ENCODE results near the gene UBE4B.

Gene UBE4B

DNA sequence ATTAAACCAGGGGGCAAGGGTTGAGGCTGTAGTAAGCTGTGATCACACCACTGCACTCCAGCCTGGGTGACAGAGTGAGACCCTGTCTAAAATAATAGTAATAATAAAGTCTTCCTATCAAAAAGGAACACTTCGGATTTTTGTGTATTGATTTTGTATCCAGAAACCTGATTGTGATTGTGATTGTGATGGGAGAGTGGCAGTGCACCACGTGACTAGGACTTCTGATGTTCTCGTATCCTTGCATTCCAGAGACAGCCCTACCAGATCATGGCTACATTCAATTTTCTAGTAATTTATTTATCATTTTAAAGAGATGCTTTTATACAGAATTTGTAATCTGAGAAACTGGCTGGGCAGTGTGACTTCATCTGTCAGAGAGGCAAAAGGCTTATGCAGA, 175.1 kb downstream of the UBE4B start:
- no peak overlapping the region for H3K4me3 ChIP-seq (ENCODE audit: low read length)
- WGBS (ENCODE audit: insufficient coverage, insufficient read length), result no CpG with 5 or more reads among the region's 3 CpGs
- no peak for DNase-seq (ENCODE audit: low read depth, low spot score)
- H3K27me3 ChIP-seq (ENCODE audit: control insufficient read depth, insufficient read depth, low read length), result no peaks in the 10 kb centered on the region
- H3K9me3 ChIP-seq (ENCODE audit: control insufficient read depth, insufficient read depth, low read length), result no peaks in the 10 kb centered on the region
- H3K4me1 ChIP-seq (ENCODE audit: control insufficient read depth, insufficient read depth, low read length), result no peaks in the 10 kb centered on the region
- no peak overlapping the region for H3K27ac ChIP-seq (ENCODE audit: low read length)
- H3K36me3 ChIP-seq (ENCODE audit: control insufficient read depth, insufficient read depth, low read length), result no peaks in the 10 kb centered on the region

DNA sequence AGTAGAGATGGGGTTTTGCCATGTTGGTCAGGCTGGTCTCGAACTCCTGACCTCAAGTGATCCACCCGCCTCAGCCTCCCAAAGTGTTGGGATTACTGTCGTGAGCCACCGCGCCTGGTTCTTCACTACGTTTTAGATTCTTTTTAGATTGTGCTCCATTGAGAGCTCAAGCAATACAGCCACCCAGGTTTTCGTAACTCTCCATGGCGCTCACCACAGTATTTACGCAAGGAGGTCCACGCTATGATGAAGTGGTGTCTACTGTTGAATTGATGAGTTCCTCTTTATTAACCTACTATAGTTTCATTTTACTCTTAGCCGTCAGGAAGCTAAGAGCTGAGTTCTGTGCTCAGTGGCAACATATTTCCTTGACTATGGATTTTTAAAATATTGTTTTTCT, 175.8 kb downstream of the UBE4B start:
- DNase-seq (ENCODE audit: low read depth, low spot score), result no peak
- no peak overlapping the region for H3K4me3 ChIP-seq (ENCODE audit: low read length)
- no peaks in the 10 kb centered on the region for H3K9me3 ChIP-seq (ENCODE audit: control insufficient read depth, insufficient read depth, low read length)
- no peaks in the 10 kb centered on the region for H3K4me1 ChIP-seq (ENCODE audit: control insufficient read depth, insufficient read depth, low read length)
- no peaks in the 10 kb centered on the region for H3K27me3 ChIP-seq (ENCODE audit: control insufficient read depth, insufficient read depth, low read length)
- no CpG with 5 or more reads among the region's 11 CpGs for WGBS (ENCODE audit: insufficient coverage, insufficient read length)
- no peaks in the 10 kb centered on the region for H3K36me3 ChIP-seq (ENCODE audit: control insufficient read depth, insufficient read depth, low read length)
- no peak overlapping the region for H3K27ac ChIP-seq (ENCODE audit: low read length)

- no CpG with 5 or more reads among the region's 8 CpGs for WGBS (ENCODE audit: insufficient coverage, insufficient read length)
- Histone ChIP-seq H3K27me3 (ENCODE audit: control insufficient read depth, insufficient read depth, low read length) (no peaks in the 10 kb centered on the region), H3K27ac (ENCODE audit: low read length) (no peak overlapping the region), H3K4me3 (ENCODE audit: low read length) (peak overlapping the region; percentile 51; the same call in 1 of the 2 replicates), H3K9me3 (ENCODE audit: control insufficient read depth, insufficient read depth, low read length) (no peaks in the 10 kb centered on the region), H3K36me3 (ENCODE audit: control insufficient read depth, insufficient read depth, low read length) (no peaks in the 10 kb centered on the region), H3K4me1 (ENCODE audit: control insufficient read depth, insufficient read depth, low read length) (no peaks in the 10 kb centered on the region)
- no peak for DNase-seq (ENCODE audit: low read depth, low spot score)
Observed at GRCh38 chr1:10209590-10209904, 176.8 kb downstream of the UBE4B start.

DNA sequence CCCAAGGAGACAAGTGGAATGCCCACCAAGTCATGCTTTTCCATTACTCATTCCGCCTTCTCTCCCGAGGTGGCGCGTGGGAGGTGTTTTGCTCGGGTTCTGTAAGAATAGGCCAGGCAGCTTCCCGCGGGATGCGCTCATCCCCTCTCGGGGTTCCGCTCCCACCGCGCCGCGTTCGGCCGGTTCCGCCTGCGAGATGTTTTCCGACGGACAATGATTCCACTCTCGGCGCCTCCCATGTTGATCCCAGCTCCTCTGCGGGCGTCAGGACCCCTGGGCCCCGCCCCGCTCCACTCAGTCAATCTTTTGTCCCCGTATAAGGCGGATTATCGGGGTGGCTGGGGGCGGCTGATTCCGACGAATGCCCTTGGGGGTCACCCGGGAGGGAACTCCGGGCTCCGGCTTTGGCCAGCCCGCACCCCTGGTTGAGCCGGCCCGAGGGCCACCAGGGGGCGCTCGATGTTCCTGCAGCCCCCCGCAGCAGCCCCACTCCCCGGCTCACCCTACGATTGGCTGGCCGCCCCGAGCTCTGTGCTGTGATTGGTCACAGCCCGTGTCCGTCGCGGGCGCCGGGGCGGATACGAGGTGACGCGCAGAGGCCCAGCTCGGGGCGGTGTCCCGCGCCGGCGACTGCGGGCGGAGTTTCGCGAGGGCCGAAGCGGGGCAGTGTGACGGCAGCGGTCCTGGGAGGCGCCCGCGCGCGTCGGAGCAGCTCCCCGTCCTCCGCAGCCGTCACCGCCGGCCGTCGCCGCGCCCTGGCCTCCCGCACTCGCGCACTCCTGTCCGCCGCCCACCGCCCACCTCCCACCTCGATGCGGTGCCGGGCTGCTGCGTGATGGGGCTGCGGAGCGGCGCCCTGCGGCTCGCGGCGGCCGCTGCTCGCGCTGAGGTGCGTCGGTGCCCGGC, 177.4 kb downstream of the UBE4B start, which contains the start of gene KIF1B:
TSS of gene KIF1B (plus strand) at position 666 of the 906 bp plus-strand sequence. CDS start 21,759 bp downstream, outside the sequence.
- Histone ChIP-seq H3K27ac (ENCODE audit: low read length) (no peak within 1 kb of the TSS), H3K27me3 (ENCODE audit: control insufficient read depth, insufficient read depth, low read length) (no peaks in the 10 kb centered on the region), H3K4me1 (ENCODE audit: control insufficient read depth, insufficient read depth, low read length) (no peaks in the 10 kb centered on the region), H3K36me3 (ENCODE audit: control insufficient read depth, insufficient read depth, low read length) (no peaks in the 10 kb centered on the region), H3K9me3 (ENCODE audit: control insufficient read depth, insufficient read depth, low read length) (no peaks in the 10 kb centered on the region), H3K4me3 (ENCODE audit: low read length) (peak within 1 kb of the TSS; percentile 99)
- WGBS (ENCODE audit: insufficient coverage, insufficient read length), result no CpG with 5 or more reads among the region's 107 CpGs
- DNase-seq (ENCODE audit: low read depth, low spot score), result peak; percentile 94

DNA sequence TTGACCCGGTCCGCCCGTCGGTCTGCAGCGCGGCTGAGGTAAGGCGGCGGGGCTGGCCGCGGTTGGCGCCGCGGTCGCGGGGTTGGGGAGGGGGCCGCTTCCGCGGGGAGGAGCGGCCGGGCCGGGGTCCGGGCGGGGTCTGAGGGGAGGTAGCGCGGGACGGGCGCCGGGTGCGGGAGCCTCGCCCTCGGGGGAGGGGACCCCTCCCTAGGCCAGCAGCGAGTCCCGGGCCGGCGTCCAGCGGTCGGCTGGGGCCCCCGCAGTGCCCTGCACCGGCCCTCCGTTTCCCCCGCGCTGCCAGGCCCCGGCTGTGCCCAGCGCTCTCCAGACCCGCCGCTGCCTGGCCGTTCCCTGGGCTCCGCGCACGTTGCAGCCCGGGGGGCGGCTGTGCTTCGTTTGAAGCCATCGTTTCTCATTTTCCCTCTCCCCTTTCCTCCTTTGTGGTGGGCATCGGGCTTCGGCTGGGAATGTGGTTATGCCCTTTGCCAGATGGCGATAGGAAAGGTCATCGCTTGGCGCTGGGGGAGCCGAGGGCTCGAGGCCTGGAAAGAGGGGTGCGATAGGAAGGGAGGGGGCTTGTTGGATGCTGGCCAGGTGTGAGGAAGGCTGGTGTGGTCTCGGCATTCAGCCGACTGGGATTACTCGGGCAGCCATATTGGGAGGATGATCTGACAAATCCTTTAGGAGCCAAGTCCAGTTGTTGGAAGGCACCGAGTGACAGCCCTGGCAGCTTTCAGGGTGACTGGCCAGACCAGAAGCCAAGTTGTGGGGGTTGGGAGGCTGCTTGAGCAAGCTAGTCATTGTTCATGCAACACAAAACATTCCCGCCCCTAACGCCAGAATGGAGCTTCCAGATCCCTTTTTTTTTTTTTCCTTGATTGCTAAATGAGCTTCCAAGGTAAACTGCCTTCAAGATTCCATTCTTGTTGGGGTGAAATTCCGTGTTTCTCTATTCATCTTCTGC, 178.4 kb downstream of the UBE4B start:
- H3K27me3 ChIP-seq (ENCODE audit: control insufficient read depth, insufficient read depth, low read length), result no peaks in the 10 kb centered on the region
- H3K36me3 ChIP-seq (ENCODE audit: control insufficient read depth, insufficient read depth, low read length), result no peaks in the 10 kb centered on the region
- DNase-seq (ENCODE audit: low read depth, low spot score), result no peak
- H3K27ac ChIP-seq (ENCODE audit: low read length), result no peak overlapping the region
- no peaks in the 10 kb centered on the region for H3K9me3 ChIP-seq (ENCODE audit: control insufficient read depth, insufficient read depth, low read length)
- H3K4me3 ChIP-seq (ENCODE audit: low read length), result peak overlapping the region; percentile 99
- H3K4me1 ChIP-seq (ENCODE audit: control insufficient read depth, insufficient read depth, low read length), result no peaks in the 10 kb centered on the region
- no CpG with 5 or more reads among the region's 69 CpGs for WGBS (ENCODE audit: insufficient coverage, insufficient read length)

DNA sequence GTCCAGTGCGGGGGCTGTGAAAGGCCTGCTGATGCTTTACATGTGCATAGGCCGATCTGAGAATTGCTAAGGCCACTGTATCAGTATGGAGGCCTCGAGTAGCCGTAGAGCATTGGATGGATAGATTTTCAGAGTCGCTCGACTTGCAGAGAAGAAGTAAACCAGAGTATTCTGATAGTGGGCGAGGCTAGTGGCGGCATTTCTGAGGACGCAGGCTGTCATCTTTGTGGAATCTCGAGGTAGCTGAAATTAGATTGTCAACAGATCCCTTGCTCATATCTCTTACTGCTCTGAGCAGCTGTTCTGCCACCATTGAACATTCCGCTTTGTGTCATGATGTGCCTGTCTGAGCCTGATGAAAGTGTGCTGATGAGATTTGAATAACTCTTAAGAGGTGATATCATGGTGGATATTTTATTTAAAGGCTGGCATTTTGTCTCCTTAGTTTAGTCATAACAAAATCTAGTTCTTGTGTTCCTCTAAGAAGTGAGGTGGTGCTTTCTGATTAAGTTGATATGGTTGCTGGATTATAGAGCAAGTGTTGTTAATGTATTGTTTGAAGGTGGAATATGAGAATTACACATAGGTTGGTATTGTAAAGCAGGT, 179.2 kb downstream of the UBE4B start:
- DNase-seq (ENCODE audit: low read depth, low spot score), result no peak

DNA sequence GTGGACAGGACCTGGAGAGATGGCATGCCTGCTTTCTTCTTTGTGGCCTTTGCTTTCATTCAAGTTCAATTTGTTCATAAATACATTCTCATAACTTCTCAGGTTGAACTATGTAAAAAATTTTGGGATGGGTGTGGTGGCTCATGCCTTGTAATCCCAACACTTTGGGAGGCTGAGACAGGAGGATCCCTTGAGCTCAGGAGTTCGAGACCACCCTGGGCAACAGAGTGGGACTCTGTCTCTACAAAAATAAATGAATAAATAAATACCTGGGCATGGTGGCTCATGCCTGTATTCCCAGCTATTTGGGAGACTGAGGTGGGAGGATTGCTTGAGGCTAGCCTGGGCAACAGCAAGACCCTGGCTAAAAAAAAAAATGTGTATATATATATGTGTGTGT, 179.7 kb downstream of the UBE4B start:
- WGBS (ENCODE audit: insufficient coverage, insufficient read length), result no CpG with 5 or more reads among the region's 1 CpG
- Histone ChIP-seq H3K27me3 (ENCODE audit: control insufficient read depth, insufficient read depth, low read length) (no peaks in the 10 kb centered on the region), H3K4me1 (ENCODE audit: control insufficient read depth, insufficient read depth, low read length) (no peaks in the 10 kb centered on the region), H3K27ac (ENCODE audit: low read length) (no peak overlapping the region), H3K4me3 (ENCODE audit: low read length) (no peak overlapping the region), H3K9me3 (ENCODE audit: control insufficient read depth, insufficient read depth, low read length) (no peaks in the 10 kb centered on the region), H3K36me3 (ENCODE audit: control insufficient read depth, insufficient read depth, low read length) (no peaks in the 10 kb centered on the region)
- no peak for DNase-seq (ENCODE audit: low read depth, low spot score)

More for the DNA sequence above, 179.2 kb downstream of the UBE4B start:
- H3K4me3 ChIP-seq (ENCODE audit: low read length), result peak overlapping the region; percentile 99; the same call in 1 of the 2 replicates
- H3K27ac ChIP-seq (ENCODE audit: low read length), result no peak overlapping the region
- H3K4me1 ChIP-seq (ENCODE audit: control insufficient read depth, insufficient read depth, low read length), result no peaks in the 10 kb centered on the region
- no peaks in the 10 kb centered on the region for H3K27me3 ChIP-seq (ENCODE audit: control insufficient read depth, insufficient read depth, low read length)
- H3K9me3 ChIP-seq (ENCODE audit: control insufficient read depth, insufficient read depth, low read length), result no peaks in the 10 kb centered on the region
- WGBS (ENCODE audit: insufficient coverage, insufficient read length), result no CpG with 5 or more reads among the region's 11 CpGs
- no peaks in the 10 kb centered on the region for H3K36me3 ChIP-seq (ENCODE audit: control insufficient read depth, insufficient read depth, low read length)

- Histone ChIP-seq H3K4me3 (ENCODE audit: low read length) (no peak overlapping the region), H3K36me3 (ENCODE audit: control insufficient read depth, insufficient read depth, low read length) (no peaks in the 10 kb centered on the region), H3K27me3 (ENCODE audit: control insufficient read depth, insufficient read depth, low read length) (no peaks in the 10 kb centered on the region), H3K9me3 (ENCODE audit: control insufficient read depth, insufficient read depth, low read length) (no peaks in the 10 kb centered on the region), H3K4me1 (ENCODE audit: control insufficient read depth, insufficient read depth, low read length) (no peaks in the 10 kb centered on the region), H3K27ac (ENCODE audit: low read length) (no peak overlapping the region)
- no peak for DNase-seq (ENCODE audit: low read depth, low spot score)
- no CpG with 5 or more reads among the region's 3 CpGs for WGBS (ENCODE audit: insufficient coverage, insufficient read length)
Observed at GRCh38 chr1:10213186-10213705, 180.5 kb downstream of the UBE4B start.

GRCh38 chr1:10216090-10216749, 183.5 kb downstream of the UBE4B start:
- no peak for DNase-seq (ENCODE audit: low read depth, low spot score)
- H3K27ac ChIP-seq (ENCODE audit: low read length), result no peak overlapping the region
- WGBS (ENCODE audit: insufficient coverage, insufficient read length), result no CpG with 5 or more reads among the region's 7 CpGs
- no peaks in the 10 kb centered on the region for H3K4me1 ChIP-seq (ENCODE audit: control insufficient read depth, insufficient read depth, low read length)
- H3K36me3 ChIP-seq (ENCODE audit: control insufficient read depth, insufficient read depth, low read length), result no peaks in the 10 kb centered on the region
- no peaks in the 10 kb centered on the region for H3K9me3 ChIP-seq (ENCODE audit: control insufficient read depth, insufficient read depth, low read length)
- H3K27me3 ChIP-seq (ENCODE audit: control insufficient read depth, insufficient read depth, low read length), result no peaks in the 10 kb centered on the region
- no peak overlapping the region for H3K4me3 ChIP-seq (ENCODE audit: low read length)
